MCF 10A (cell line): Measurements from ENCODE around the gene PAWR. TPM values are rescaled to one million over a fixed set of nuclear protein-coding genes. Genes with fewer than 3 reads are reported as not detected.

Experiments
- BruUV-seq: library from RNA; stranded (reverse); fragments of 400-500 nt; replicated peaks from 2 replicates; lab custom pipeline; 2021; lab: Mats Ljungman, UMichigan
- CTCF ChIA-PET: fragments of 300-600 bp; sonication (Branson Sonifier 250); formaldehyde crosslinking; extraction: SDS; loops from one replicate; lab custom pipeline; 2021; ENCODE audit warnings: antibody characterized with exemption, inconsistent platforms; lab: Yijun Ruan, JAX
- POLR2A ChIA-PET: fragments of 300-600, 350-650 bp; sonication (Branson Sonifier 250); formaldehyde crosslinking; extraction: SDS; loops from one replicate; lab custom pipeline; 2020; ENCODE audit warnings: antibody characterized with exemption, inconsistent platforms; lab: Yijun Ruan, JAX
- DNase-seq: peaks from one replicate; pipeline ENCODE4 v3.0.0-alpha.2; 2018; ENCODE audit not compliant: unreplicated experiment
- H3K27ac Mint-ChIP-seq: one replicate; pipeline ENCODE4 v1.8.0; 2022; ENCODE audit warnings: mild to moderate bottlenecking, low read depth, mixed read lengths; ENCODE audit not compliant: unreplicated experiment
- H3K27me3 Mint-ChIP-seq: one replicate; pipeline ENCODE4 v1.8.0; 2022; ENCODE audit warnings: mixed read lengths; ENCODE audit not compliant: insufficient read depth, unreplicated experiment
- H3K36me3 Mint-ChIP-seq: one replicate; pipeline ENCODE4 v1.8.0; 2022; ENCODE audit warnings: mild to moderate bottlenecking, moderate library complexity, mixed read lengths; ENCODE audit not compliant: insufficient read depth, unreplicated experiment
- H3K4me1 Mint-ChIP-seq: one replicate; pipeline ENCODE4 v1.8.0; 2022; ENCODE audit warnings: mixed read lengths; ENCODE audit not compliant: insufficient read depth, unreplicated experiment
- H3K4me3 Mint-ChIP-seq: one replicate; pipeline ENCODE4 v1.8.0; 2022; ENCODE audit warnings: mild to moderate bottlenecking, moderate library complexity, mixed read lengths; ENCODE audit not compliant: unreplicated experiment
- H3K9me3 Mint-ChIP-seq: one replicate; pipeline ENCODE4 v1.8.0; 2022; ENCODE audit warnings: mixed read lengths; ENCODE audit not compliant: unreplicated experiment
- intact Hi-C: fragments of 100-400 bp; cut with micrococcal nuclease; formaldehyde crosslinking; loops from 2 replicates; pipeline ENCODE4 v1.14.1; 2022
- total RNA-seq: library from RNA; stranded (reverse); gene quantifications from 2 replicates; pipeline ENCODE4 v1.2.3, GENCODE V29; 2022
- TF ChIP-seq, protein P1 (sequence below): fragments of 200-600 bp; IDR thresholded peaks from one replicate; pipeline ENCODE4 v1.8.0; 2022; ENCODE audit warnings: antibody characterized with exemption, mild to moderate bottlenecking; ENCODE audit not compliant: unreplicated experiment

Gene PAWR
- total RNA-seq, 1 experiment from 2014 or later = 330 TPM

DNA sequence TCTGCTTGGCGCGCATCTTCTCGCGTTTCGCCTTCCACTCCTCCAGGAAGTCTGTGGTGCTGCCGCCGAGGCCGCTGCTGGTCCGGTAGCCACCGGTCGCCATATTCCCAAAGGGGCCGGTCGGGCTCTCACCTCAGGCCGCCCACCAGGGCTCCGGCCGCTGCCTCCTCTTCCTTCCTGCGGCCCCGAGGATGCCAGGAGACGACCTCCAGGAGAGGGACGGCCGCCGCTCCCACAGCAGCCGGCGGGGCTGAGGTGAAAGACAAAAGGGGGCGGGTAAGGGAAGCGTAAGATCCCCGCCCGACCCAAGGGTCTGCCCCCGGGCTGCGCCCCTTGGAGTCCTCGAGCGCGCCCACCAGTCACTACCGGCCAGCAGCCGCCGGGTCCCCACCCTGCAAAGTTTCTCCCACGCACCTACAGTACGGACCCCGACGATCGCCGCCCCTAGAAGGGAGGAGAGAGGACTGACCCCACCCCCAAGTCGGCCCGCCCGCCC is 574 bp downstream of the PAWR start:
- CTCF ChIA-PET = interaction anchor here (0.6 to 4.8 kb wide), 15 partner anchors 9 to 270 kb away, joined by 3 to 18 read pairs (median 6); no protein-coding TSS in a partner anchor
- Mint-ChIP-seq H3K36me3 (peaks cover 5% of the 10 kb centered on the region), H3K4me1 (peaks cover 39% of the 10 kb centered on the region)

DNA sequence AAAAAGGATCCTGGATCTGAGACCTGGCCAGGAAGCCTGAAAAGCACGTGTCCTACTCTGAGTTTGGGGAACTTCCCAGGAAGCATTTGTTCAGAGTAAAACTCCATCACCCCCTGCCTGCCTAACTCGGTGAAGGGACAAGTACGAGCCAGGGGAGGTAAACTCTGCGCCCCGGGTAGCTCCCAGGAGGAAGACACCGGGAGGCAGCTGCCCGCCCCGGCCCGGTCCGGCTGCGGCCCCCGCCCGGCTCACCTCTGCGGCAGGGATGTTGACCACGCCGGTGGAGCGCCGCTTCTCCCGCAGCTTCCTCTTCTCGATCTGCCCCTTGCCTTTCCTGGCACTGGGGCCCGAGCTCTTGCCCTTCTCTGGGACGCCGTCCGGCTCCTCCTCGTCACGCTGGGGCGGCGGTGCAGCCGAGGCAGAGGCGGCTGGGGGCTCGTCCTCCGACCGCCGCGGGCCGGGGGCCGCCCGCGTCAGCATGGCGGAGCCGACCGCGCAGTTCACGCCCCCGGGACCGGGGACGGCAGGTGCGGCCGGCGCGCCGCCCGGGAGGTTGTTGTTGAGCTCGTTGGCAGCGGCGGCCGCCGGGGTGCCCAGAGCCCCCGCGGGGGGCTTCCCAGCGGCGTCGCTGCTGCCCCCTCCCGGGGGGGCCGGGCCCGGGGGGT is 1.2 kb downstream of the PAWR start:
- intact Hi-C loops = loop anchor here (1.0 to 5.0 kb wide), 7 partner anchors 52 to 578 kb away; no protein-coding TSS in a partner anchor
- POLR2A ChIA-PET = interaction anchor here (0.6 to 11.0 kb wide), 25 partner anchors 10 to 505 kb away, joined by 3 to 103 read pairs (median 7); partner anchors contain the start of gene PPP1R12A
- peak overlapping the region; percentile 87 for H3K4me3 Mint-ChIP-seq

More for the DNA sequence above, 574 bp downstream of the PAWR start:
- Mint-ChIP-seq H3K27ac (peak overlapping the region; percentile 96), H3K9me3 (no peaks in the 10 kb centered on the region), H3K27me3 (no peaks in the 10 kb centered on the region), H3K4me3 (peak overlapping the region; percentile 87)
- no peak for DNase-seq
- POLR2A ChIA-PET = interaction anchor here (0.6 to 11.0 kb wide), 32 partner anchors 7 to 505 kb away, joined by 3 to 103 read pairs (median 6); partner anchors contain the start of gene PPP1R12A
- TF ChIP-seq, protein P1, sequence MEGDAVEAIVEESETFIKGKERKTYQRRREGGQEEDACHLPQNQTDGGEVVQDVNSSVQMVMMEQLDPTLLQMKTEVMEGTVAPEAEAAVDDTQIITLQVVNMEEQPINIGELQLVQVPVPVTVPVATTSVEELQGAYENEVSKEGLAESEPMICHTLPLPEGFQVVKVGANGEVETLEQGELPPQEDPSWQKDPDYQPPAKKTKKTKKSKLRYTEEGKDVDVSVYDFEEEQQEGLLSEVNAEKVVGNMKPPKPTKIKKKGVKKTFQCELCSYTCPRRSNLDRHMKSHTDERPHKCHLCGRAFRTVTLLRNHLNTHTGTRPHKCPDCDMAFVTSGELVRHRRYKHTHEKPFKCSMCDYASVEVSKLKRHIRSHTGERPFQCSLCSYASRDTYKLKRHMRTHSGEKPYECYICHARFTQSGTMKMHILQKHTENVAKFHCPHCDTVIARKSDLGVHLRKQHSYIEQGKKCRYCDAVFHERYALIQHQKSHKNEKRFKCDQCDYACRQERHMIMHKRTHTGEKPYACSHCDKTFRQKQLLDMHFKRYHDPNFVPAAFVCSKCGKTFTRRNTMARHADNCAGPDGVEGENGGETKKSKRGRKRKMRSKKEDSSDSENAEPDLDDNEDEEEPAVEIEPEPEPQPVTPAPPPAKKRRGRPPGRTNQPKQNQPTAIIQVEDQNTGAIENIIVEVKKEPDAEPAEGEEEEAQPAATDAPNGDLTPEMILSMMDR = no peak
- intact Hi-C loops = loop anchor here (1.0 to 5.0 kb wide), 4 partner anchors 135 to 577 kb away; no protein-coding TSS in a partner anchor
- BruUV-seq = no TSS peak

DNA sequence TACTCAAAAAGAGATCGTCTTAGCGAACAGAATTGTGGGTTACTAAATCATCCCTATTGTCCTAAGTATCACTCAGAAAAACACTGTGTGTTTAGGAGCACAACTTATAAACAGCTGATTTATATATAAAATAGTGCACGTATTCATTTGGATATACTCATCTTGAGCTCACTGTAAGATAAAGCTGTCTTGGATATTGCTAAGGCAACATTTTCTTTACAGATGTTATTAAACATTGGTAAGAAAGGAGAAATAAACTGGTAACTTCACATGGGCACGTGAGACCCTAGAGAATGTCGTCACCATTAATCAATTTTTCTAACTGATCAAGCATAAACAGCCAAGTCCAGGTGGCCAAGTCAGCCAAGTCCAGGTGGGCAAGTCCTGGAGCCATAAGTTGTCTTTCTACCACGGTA is 1.7 kb downstream of the PAWR start:
- H3K4me3 Mint-ChIP-seq = peak overlapping the region; percentile 87
- TF ChIP-seq, protein P1 = no peak
- H3K36me3 Mint-ChIP-seq = peaks cover 5% of the 10 kb centered on the region
- DNase-seq = peak; percentile 38
- peaks cover 43% of the 10 kb centered on the region for H3K4me1 Mint-ChIP-seq
- TSS peak; percentile 14 for BruUV-seq
- no peaks in the 10 kb centered on the region for H3K27me3 Mint-ChIP-seq
- CTCF ChIA-PET = interaction anchor here (0.7 to 4.8 kb wide), 16 partner anchors 8 to 269 kb away, joined by 3 to 18 read pairs (median 4); no protein-coding TSS in a partner anchor
- intact Hi-C loops = loop anchor here (5.0 kb wide), 3 partner anchors 52 to 282 kb away; no protein-coding TSS in a partner anchor
- POLR2A ChIA-PET = interaction anchor here (0.7 to 11.0 kb wide), 21 partner anchors 9 to 270 kb away, joined by 3 to 103 read pairs (median 8); partner anchors contain the start of gene PPP1R12A
- H3K9me3 Mint-ChIP-seq = no peaks in the 10 kb centered on the region
- peak overlapping the region; percentile 96 for H3K27ac Mint-ChIP-seq

More for the DNA sequence above, 1.2 kb downstream of the PAWR start:
- no peaks in the 10 kb centered on the region for H3K9me3 Mint-ChIP-seq
- H3K36me3 Mint-ChIP-seq = peaks cover 5% of the 10 kb centered on the region
- TF ChIP-seq, protein P1 = no peak
- DNase-seq = peak; percentile 79
- no peaks in the 10 kb centered on the region for H3K27me3 Mint-ChIP-seq
- H3K27ac Mint-ChIP-seq = peak overlapping the region; percentile 96
- CTCF ChIA-PET = interaction anchor here (0.6 to 4.8 kb wide), 13 partner anchors 9 to 270 kb away, joined by 3 to 18 read pairs (median 6); no protein-coding TSS in a partner anchor
- BruUV-seq = no TSS peak
- H3K4me1 Mint-ChIP-seq = peaks cover 43% of the 10 kb centered on the region
